Activated T-helper 9 cell treated with anti-CD3 and anti-CD28 coated beads, Interleukin-2, amount 50 U/mL, for 16 hours (primary cell): ENCODE results near the gene YJEFN3.
A peak's percentile ranks its signal among the peaks of the same experiment; 100 is the strongest.

Experiments
- DNase-seq: peaks from one replicate; pipeline ENCODE4 v3.0.0-alpha.2; 2020; ENCODE audit warnings: low read depth

YJEFN3 gene, protein sequence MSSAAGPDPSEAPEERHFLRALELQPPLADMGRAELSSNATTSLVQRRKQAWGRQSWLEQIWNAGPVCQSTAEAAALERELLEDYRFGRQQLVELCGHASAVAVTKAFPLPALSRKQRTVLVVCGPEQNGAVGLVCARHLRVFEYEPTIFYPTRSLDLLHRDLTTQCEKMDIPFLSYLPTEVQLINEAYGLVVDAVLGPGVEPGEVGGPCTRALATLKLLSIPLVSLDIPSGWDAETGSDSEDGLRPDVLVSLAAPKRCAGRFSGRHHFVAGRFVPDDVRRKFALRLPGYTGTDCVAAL

DNA sequence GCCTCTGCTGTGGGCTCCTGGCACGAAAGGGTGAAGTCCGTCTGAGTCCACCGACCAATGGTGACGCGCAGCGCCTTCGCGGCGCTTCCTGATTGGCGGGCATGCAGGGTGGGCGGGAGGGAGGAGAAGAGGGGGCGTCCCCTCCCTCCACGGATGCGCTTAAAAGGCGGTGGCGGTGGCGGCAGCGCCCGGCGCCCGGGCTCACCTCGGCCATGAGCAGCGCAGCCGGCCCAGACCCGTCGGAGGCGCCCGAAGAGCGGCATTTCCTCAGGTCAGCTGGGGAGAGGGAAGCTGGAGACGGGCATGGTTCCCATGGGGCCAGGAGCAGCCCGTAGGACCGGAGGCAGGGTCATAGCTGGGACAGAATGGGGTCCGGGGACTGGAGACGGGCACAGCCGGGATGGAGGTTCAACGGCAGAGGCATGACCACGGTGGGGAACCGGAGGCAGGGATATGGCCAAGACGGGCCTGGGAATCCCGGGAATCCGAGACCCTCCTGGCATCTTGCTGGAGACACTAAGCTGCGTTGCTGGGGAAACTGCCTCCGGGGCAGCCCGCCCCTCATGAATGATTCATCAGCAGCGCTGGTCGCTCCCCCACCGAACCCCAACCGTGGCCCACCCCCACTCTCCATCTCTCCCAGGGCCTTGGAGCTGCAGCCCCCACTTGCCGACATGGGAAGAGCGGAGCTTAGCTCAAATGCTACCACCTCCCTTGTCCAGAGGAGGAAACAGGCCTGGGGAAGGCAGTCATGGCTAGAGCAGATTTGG, at the start of gene YJEFN3:
Gene YJEFN3 (plus strand): TSS at position 191 of the 770 bp plus-strand sequence. CDS start 22 bp downstream, at position 213.
- DNase-seq = no peak

DNA sequence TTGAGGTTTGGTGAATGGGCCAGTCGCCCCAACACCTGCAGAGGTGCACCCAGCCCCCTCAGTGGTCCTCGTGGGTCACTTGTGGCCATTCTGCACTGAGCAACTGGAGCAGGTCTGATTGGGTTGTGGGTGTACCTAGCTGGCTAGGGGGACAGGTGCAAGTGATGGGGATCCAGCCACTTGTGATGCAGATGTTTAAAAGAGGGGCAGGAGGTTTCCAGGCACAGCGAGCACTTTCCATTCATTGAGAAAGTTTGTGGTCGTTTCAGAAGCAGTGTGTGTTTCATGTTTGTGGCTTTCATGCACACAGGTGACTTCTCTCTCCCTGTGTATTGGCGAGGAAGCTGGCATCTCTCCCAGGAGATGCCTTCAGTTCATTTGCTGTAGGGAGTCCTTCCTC, 48.0 kb upstream of the YJEFN3 start:
- DNase-seq = no peak

DNA sequence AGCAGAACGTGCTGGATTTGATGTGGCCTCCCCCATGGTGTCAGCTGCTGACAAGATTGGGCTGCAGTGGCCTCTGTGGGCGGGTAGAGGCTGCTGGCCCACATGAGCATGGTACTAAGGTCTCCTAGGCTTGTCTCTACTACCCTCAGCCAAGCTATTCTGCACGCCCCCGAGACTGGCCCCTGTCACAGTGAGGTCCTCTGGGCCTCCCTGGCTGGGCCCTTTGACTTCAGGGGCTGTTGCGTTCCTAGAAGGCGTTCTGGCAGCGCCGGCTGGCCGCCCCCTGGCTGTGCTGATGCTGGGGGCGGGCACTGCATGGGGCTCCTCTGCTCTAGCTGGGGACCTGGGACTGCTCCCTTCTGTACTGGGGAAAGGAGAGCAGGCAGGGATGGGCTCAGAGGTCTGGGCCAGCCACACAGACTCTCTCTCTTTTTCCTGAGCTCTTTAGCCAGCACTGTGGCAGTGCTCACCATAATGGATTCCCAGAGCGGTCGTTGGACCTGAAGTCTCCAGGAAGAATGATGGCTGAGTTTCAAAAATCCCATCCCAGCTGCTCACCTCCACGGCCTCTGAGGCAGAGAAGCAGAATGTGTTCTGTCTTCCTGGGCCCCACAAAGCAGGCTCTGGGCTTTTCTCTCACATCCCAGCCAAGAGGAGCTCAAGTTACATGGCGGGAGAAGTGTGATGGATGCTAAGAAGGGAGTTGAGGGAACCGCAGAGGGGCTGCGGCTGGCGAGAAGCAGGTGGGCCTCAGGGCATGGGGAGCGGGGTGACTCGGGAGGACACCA, 45.7 kb upstream of the YJEFN3 start:
- no peak for DNase-seq

DNA sequence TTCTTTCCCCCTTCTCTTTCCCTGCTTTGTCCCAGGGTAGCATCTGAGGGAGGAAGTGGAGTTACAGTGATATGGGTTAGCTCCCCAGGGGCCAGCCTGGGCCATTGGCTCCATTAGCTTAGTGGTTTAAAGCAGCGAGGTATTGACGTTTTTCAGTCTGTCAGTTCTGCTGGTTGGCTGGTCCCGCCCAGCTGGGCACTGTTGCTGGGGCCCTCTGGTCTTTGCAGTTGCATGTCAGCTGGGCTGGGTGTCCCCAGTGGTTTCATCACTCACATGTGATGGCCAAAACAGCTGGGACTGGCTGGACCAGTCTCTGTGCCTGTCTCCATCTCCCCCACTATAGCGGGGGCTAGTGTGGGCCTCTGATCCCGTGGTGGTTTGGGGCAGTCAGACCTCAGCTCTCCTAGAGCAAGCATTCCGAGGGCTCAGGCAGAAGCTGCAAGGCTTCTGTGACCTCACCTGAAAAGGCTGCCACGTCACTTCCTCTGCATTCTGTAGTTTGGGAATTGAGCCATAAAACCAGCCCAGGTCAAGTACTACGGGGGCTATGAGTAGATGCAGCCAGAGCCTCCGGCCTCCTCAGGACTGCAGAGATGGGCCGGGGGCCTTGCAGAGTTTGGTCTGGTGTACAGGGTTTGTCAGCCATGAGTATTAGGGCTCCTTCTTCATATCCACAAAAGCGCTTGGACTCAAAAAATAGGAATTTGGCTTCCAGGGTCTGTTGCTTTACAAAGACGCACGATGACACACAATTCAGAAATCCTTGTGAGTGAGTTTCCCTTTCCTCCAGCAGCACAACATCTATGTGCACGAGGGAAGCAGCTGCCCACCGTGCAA, 43.3 kb upstream of the YJEFN3 start:
- DNase-seq = no peak

DNA sequence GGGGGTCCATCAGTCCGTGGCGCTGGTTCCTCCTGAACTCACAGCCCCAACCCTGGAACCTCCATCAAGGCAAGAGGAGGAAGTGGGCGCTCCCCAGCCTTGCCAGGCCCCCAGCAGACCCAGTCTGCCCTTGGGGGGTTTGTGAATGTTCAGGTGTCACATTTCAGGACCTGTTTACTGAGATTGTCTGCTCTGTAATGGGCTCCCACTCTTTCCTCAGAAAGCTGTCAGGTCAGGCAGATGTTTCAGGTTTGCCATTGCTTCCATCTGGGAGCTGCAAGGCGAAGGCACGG, 42.8 kb upstream of the YJEFN3 start:
- DNase-seq = no peak

DNA sequence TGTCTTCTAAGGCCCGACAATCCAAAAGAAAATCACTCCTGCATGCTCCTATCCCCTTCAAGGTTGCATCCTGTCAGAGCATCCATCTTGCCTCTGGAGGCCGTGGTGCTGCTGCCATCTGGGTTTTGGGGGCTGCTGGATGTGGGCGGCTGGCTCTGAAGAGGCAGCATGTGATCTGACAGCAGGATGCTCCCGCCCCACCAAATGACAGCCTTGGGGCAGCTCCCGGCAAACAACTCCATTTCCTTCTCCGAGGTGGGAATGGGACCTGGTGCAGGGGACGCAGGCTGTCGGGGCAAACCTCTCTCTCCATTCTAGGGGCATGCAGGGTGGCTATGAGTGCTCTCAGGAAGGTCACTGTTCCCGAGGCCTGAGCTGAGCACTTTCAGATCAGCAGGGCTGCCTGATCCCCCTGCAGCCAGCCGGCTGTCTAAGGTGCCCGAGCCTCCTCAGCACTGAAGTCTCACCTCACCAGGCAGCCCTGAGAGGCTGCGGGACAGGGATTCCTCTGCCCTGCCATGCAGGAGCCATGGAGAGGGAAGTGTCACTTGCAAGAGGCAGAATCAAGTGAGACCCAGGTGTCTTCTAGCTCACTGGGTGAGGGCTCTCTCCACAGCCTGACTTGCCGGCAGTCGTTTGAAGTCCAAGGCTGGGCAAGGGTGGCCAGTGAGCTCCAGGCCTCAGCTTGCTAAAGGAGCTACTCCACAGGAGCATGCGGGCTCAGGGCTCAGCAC, 42.2 kb upstream of the YJEFN3 start:
- no peak for DNase-seq

DNA sequence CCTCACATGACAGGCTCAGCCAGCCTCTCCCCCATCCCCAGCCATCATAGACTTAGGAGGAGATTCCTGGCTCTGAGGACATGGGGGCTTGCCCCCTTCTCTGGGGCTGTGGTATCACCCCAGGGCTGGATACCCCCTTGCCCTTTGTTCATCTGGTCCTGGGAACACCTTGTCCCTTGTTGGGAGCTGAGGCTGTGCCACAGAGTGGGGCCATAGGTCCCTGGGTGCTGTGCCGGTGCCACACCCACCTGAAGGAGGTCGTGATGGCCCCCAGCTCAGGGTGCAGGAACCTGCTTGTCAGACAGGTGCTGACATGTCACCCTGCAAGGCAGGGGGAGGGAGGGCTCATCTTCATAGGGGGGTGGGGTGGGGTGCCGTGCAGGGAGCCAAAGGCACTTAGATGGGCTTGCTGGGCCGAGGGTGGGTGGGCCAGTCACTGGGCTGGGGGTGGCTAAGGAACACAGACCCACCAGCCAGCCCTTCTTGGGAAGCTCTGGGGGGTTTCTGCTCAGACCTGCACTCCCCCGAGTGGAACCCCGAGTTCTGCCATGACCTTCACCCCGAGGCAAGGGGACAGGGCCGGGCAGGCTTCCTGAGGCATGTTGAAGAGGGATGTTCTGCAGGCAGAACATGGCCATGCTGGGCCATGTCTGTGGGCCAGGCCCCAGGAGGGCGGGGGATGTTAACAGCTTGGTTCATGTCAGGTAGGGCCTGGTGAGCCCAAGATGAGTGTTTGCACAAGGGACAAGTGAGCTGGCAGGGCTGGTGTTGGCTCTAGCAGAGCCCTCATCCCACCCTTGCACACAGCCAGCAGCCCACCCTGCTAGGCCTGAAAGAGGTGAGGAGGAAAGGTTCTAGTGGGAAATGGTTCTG, 41.4 kb upstream of the YJEFN3 start:
- DNase-seq = no peak

DNA sequence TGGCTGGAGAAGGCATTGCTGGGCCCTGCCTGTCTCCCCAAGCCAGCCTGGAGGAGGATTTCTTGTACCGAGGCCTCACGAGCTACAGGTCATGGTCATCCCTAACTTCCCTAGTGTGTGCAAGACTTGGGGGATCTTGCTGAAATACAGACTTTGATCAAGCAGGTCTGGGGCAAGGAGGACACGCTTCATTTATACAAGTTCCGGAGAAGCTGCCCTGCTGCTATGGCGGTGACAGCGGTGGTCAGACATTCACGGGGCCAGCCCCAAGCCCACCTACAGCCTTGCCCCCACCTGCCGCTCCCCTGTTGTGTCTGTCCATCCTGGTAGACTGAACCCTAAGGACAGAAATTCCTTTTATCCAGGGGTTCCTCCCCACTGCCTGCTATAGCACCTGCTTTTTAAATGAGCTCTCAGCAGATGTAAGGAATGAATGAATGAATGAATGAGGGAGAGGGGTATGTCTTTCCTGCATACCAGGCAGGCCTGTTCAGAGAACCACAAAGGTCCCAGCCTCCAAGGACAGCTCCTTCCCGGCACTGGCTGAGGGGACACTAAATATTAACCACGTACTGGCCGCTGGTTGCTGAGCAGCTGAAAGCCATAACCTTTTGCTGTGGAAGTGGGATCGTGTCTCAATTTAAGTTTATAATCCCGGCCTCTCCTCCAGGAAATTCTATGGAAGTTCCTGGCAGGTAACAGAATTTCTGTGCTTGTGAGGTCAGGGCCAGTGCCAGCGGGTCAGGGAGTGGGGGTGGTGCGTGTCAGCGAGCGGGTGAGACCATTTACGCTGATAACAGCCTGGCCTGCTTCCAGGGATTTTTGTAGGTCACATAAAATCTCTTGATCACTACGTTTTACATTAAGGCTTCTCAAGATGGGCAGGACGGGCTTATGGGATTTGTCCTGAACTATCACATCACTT, 40.5 kb upstream of the YJEFN3 start:
- no peak for DNase-seq

DNA sequence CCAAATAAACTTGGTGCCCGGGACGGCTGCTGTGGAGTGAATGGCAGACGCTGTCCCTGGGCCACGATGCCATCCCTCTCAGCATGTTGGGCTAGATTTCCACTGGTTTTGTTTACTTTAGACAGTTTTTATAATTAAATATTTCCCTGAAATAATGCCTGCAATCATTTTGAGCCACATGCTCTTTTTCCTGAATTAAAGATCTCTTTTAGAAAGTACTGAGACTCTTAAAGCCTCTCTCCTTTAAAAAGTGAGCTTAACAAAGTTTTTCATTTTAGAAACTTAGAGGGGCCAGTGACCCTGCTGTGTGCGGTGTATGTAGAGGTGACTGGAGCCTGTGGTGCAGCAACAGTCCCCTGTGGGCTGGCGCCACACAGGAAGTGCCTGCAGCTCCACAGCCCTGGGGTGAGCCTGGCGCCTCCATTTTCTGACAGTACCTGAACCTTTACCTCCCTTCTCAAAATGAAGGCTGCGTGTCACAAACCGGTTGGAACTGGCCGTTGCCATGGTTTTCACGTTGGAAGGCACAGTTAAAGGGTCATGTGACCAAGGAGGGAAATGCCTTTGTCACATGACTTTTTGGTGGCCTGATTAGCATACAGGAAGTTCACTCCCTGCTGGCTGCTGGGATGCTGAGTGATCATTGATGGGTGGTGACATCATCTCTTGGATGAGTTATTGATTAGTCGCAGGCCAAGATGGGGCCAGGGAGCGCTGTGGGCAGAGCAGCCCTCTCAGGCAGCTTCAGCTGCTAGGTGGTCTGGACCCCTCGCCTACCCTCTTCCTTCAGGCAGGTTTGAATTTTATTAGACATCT, 39.6 kb upstream of the YJEFN3 start:
- peak; percentile 74 for DNase-seq

DNA sequence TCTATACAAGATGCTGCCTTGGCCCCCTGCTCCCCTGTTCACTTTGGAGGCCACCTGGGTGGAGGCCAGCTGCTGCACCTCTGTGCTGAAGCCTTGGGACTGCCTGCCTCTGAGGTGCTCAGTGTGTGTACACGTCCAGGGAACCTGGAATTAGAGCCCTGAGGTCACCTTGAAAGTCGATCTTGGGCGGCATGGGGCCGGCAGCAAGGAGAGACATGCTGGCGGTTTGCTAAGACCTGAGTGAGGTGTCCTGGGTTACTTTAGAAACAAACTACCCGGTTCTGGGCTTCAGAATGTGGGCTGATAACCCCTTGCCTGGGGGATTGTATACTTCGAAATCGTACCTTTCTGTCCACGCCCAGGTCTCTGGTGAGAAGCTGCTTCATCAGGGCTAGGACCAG, 38.9 kb upstream of the YJEFN3 start:
- DNase-seq = no peak

DNA sequence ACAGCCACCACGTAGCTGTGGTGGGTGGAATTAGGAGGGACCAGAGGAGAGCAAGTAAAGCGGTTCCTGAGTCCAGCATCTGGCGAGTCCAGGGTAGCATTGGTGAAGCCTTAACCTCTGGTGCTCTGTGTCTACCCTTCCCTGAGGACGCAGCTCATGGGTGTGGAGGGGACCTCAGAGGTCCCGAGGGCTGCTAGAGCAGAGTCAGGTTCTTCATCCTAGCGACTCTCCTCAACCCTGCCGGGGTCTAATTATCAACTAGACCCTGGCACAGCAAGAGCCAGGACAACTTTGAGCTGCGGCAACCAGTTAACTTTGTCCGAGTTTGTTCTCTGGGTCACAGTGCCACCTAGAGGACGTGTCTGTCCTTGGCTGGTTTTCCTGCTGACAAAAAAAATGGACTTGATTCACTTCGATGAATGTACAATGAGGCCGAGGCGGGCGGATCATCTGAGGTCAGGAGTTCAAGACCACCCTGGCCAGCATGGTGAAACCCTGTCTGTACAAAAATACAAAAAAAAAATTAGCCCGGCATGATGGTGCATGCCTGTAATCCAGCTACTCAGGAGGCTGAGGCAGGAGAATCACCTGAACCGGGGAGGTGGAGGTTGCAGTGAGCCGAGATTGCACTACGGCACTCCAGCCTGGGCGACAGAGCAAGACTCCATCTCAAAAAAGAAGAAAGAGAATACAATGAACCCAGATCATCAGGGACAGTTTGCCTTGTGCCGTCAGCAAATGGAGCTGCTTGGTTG, 38.3 kb upstream of the YJEFN3 start:
- peak; percentile 64 for DNase-seq

DNA sequence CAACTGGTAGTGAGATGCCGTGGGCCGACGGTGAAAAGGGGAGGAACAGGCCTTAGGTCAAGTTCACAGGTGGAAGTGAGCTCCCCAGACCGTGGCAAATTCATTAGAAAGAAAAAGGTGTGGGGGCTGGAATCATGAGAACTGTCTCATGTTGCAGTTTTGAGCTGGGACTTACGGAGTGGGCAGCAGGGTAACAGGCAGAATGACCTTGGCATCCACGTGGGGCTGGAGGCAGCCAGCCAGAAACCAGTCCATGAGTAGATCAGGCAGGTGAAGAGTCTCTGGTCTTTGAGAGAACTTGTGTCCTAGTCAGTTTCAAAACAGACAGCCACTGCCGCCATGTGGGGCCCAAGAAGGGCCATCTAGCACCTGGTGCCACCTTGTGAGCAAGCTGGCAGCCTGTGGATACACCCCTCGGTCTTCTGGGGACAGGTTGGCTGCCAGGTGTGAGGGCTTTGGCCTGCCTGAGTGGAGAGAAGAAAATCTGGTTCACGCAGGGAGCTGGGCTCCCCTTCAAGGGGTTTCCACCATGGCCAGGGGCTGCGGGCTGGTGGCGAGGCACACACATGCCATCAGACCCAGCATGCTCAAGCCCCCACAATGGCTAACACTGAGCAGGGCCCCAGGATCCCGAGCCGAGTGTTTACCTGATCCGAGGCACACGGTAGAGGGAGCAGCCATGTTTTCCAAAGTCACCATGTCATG, 37.2 kb upstream of the YJEFN3 start:
- DNase-seq = no peak

DNA sequence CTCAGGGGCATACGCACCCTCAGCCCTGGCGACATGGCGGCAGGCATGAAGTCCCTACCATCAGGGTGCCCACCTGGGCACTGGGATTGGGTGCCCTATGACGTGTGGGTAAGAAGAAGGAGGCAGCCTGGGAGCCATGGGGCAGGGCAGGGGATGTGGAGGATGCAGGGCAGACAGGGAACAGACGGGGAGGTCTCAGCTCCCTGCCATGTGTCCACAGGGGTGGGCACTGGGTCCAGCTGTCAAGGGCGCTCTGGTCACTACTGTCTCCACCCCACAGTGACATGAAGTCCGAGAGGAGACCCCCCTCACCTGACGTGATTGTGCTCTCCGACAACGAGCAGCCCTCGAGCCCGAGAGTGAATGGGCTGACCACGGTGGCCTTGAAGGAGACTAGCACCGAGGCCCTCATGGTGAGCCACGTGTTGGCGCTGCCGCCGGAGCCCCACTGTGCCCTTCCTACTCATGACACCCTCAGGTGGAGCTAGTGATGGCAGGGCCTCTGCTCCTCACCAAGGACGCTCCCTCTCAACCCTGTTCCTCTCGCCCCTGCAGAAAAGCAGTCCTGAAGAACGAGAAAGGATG, 36.6 kb upstream of the YJEFN3 start:
- no peak for DNase-seq

DNA sequence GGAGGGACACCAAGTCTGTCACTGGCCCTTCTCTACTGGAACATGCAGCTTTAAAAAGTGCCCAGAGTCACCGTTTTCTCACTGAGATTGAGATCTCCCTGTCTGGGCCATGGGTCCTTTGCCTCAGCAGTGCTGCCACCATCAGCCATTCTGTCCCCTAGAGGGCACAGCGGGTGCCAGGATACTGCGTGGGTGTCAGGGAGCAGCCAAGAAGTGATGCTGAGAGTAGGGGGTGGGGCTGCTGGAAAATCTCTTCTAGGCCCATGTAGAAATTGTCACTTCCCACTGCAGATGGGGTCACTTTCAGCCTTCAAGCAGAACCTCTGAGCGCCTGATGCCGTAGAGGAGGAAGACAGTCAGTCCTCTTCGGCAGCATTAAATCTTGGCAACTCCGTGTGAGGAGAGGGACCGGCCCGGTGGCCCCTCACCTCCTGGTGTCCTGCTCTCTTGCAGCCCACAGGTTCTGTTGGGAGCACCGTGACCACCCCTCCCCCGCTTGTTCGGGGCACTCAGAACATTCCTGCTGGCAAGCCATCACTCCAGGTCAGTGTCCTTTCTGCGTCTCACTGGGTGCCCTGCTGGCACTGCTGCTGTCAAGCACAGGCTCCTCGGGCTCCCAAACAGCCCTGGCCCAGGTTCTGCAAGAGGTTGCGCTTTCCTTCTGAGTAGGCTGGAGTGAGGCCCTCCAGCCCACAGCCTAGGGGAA, 34.7 kb upstream of the YJEFN3 start:
- no peak for DNase-seq

DNA sequence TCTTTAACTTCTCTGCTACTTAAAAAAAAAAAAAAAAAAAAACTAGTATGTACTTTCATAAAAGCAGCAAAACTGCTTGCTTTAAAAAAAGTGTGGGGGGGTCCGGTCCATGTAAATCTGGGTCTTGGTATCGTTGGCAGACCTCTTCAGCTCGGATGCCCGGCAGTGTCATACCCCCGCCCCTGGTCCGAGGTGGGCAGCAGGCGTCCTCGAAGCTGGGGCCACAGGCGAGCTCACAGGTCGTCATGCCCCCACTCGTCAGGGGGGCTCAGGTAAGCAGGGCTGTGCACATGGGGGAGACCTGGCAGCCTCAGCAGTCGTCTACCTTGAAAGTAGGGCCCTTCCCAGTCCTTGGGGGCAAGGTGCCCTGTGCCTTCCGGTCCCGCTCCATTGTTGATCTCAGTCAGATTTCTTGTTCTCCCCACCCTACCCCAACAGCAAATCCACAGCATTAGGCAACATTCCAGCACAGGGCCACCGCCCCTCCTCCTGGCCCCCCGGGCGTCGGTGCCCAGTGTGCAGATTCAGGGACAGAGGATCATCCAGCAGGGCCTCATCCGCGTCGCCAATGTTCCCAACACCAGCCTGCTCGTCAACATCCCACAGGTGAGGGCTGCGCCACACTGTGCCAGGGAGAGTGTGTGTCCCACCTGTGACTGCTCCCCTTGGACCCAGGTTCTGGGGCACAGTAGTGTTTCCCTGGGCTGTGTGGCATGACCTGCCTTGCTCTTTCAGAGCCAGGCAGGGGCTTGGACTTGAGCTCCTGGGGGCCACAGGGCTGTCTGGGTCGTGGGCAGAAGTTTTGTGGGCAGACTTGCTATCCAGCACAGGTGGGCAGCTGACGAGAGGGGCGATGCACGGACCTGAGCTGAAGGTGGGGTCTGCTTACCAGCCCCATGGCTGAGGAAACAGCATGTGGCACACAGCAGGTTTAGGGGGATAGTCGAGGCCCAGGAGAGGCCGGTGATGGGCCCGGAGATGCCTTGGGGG, 32.8 kb upstream of the YJEFN3 start:
- DNase-seq = no peak
